Measurements from ENCODE around the gene DIPK1A. TPM values are rescaled to one million over a fixed set of nuclear protein-coding genes. Genes with fewer than 3 reads are reported as not detected.

Gene DIPK1A
- 11.1 and 12.4 TPM in 2 replicates for total RNA-seq (2014; rRNA removed; shearing (Covaris generic))
- 12.2 and 18.5 TPM in 2 replicates for polyA plus RNA-seq (2015; cell fraction: cytosol; rRNA removed)
- 3.5 and 3.8 TPM in 2 replicates for polyA plus RNA-seq (2015; cell fraction: nucleus; rRNA removed)

DNA sequence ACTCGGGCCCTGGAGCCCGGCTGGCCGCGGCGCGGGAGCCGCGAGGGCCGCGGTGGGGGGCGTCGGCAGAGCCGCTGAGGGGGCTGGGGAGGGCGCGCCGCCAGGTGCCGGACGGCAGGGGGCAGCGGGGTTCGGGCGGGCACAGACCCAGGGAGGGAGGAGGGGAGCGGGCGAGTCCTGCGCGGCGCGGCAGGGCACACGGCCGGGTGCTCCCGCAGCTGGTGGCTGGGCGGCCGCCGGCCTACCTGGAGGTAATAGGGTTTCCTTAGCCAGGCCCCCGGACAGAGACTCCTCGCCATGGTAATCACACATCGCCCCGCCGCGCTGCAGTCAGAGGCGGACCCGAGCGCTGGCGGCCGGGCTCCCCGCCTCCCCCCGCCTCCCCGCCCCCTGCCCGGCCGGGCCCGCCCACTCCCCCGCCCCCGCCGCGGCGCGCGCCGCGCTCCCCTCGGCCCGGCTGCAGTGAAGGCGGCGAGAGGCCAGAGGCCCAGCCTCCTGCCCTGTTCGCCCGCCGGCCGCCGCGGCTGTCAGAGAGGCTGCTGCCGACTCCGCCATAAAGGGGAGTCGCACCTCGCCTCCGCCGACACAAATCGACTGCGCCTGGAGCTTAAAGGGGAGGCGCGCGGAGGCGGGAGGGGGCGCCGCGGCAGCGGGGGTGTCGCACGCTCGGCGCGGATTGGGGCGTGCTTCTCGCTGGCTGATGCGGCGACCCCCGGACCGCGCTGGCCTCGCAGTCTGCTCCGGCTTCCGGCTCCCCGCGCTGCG is at the start of gene DIPK1A:
TSS of gene DIPK1A (minus strand) at position 332 of the 765 bp plus-strand sequence. CDS start at position 299, 33 bp downstream.
- in situ Hi-C loops (cut with HindIII; ENCODE audit: low pct_unique_long_range_greater_than_20kb, low sequenced_read_pairs), result no loop called here
- DNase-seq (ENCODE audit: low read depth, low spot score), result peak; percentile 62

DNA sequence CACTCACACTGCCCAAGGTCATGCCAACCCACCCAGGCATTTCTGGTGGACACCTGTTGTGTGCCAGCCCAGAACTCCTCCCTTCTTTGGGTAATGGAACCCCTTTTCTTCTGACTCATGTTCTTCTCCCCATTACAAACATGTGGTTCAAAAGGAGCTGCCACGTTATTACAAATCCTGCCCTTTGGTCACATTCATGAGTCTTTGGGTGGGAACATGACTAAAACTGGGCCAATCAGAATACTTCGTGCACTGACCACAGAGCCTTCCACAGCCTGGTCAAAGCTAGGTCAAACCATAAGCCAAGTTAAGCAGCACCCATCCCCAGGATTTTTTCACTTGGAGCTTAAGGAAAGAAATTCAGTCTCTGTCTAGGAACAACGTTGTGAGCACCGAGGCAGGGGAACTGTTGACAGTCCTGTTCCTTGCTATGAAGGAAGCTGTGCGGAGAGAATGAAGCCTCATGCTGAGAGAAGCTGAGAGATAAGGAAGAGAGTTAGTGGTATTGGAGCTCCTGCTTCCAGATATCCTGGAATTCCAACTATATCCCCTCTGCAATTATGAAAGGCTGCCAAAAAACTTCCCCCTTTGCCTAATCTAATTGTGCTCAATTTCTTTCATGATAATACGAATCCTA is 46.8 kb upstream of the DIPK1A start:
- DNase-seq (ENCODE audit: low read depth, low spot score), result no peak
- in situ Hi-C loops (cut with HindIII; ENCODE audit: low pct_unique_long_range_greater_than_20kb, low sequenced_read_pairs), result loop anchor here (10.0 kb wide), 1 partner anchor 57 kb away; no protein-coding TSS in a partner anchor

GRCh38 chr1:93005252-93005598 is 44.0 kb upstream of the DIPK1A start:
- no peak for DNase-seq (ENCODE audit: low read depth, low spot score)
- in situ Hi-C loops (cut with HindIII; ENCODE audit: low pct_unique_long_range_greater_than_20kb, low sequenced_read_pairs), result loop anchor here (10.0 kb wide), 1 partner anchor 60 kb away; no protein-coding TSS in a partner anchor

DNA sequence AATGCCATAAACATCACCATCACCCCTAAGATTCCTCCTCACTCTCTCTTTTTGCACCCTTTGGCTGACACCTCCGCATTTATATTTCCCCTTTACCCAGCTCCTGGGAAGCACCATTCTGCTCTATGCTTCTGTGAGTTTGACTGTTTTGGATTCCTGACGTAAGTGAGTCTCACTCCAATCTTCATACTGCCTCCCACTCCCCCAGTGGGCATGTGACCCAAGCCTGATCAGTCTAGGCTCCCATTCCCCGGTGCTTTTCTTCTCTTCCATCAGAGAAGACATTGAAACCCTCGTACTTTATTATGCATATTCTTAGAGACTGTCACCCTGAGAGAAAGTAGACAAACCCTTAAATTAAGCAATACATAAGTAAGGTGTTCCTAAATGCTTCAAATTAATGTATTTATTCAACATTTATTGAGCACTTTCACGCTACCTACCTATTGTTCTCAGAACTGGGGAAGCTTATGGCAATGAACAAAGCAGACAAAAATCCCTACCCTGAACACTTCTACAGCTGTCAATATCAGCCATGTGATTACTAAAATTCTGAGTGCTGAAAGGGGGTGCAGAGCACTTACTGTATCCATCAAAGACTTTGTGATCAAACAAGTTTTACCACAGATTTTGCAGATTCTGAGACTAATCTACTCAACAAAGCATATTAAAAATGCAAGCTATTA is 43.4 kb upstream of the DIPK1A start:
- DNase-seq (ENCODE audit: low read depth, low spot score), result no peak
- in situ Hi-C loops (cut with HindIII; ENCODE audit: low pct_unique_long_range_greater_than_20kb, low sequenced_read_pairs), result loop anchor here (10.0 kb wide), 1 partner anchor 60 kb away; no protein-coding TSS in a partner anchor

GRCh38 chr1:93003981-93004380 is 42.7 kb upstream of the DIPK1A start:
- in situ Hi-C loops (cut with HindIII; ENCODE audit: low pct_unique_long_range_greater_than_20kb, low sequenced_read_pairs), result loop anchor here (10.0 kb wide), 1 partner anchor 61 kb away; no protein-coding TSS in a partner anchor
- no peak for DNase-seq (ENCODE audit: low read depth, low spot score)

- DNase-seq (ENCODE audit: low read depth, low spot score), result no peak
These were observed 41.5 kb upstream of the DIPK1A start for GRCh38 chr1:93002781-93003180.

GRCh38 chr1:93001893-93002292 is 40.6 kb upstream of the DIPK1A start:
- peak; percentile 20 for DNase-seq (ENCODE audit: low read depth, low spot score)
- in situ Hi-C loops (cut with HindIII; ENCODE audit: low pct_unique_long_range_greater_than_20kb, low sequenced_read_pairs), result loop anchor here (10.0 kb wide), 1 partner anchor 63 kb away; no protein-coding TSS in a partner anchor

More at GRCh38 chr1:93002781-93003180, 41.5 kb upstream of the DIPK1A start:
- in situ Hi-C loops (cut with HindIII; ENCODE audit: low pct_unique_long_range_greater_than_20kb, low sequenced_read_pairs), result loop anchor here (10.0 kb wide), 1 partner anchor 62 kb away; no protein-coding TSS in a partner anchor

DNA sequence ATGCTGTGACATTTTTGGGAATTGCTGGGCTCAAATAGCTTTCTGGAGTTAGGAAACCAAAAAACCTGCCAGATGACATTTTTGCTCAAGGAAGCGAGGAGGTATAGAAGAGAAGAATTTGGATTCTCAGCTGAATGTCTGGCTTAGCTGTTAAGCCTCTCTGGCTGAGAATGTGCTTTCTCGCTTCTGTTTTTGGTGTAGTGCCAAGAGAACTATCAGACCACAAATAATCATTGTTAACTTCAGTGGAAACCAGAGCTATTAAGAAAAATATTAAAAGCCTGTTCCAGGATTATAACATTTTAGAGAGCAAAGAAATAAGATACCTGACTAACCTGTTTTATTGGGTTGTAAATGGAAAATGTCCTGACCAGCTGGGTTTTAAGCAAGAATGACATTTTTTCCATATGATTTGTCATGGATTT is 39.5 kb upstream of the DIPK1A start:
- in situ Hi-C loops (cut with HindIII; ENCODE audit: low pct_unique_long_range_greater_than_20kb, low sequenced_read_pairs), result loop anchor here (10.0 kb wide), 1 partner anchor 64 kb away; no protein-coding TSS in a partner anchor
- no peak for DNase-seq (ENCODE audit: low read depth, low spot score)

DNA sequence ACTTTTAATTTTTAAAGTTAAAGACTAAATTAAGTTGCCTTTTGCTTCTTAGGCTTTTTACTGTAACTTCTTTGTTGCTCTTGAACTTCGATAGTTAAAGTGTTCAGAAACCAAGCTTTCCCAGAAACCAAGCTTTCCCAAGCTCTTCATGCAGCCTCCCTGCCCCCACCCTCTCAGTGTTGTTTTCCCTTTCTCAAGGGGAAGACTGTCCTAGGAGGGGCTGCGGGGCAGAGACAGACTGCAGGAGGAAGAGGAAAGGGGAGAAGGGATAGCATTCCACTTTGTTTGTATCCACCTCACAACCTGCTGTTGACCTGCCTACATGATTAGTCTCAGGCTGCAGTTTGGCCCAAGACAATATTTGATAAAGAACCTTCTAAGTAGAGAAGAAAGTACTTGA is 39.0 kb upstream of the DIPK1A start:
- DNase-seq (ENCODE audit: low read depth, low spot score), result no peak
- in situ Hi-C loops (cut with HindIII; ENCODE audit: low pct_unique_long_range_greater_than_20kb, low sequenced_read_pairs), result loop anchor here (10.0 kb wide), 1 partner anchor 65 kb away; no protein-coding TSS in a partner anchor

- in situ Hi-C loops (cut with HindIII; ENCODE audit: low pct_unique_long_range_greater_than_20kb, low sequenced_read_pairs), result no loop called here
These were observed 37.6 kb upstream of the DIPK1A start for GRCh38 chr1:92998821-92999220.

DNA sequence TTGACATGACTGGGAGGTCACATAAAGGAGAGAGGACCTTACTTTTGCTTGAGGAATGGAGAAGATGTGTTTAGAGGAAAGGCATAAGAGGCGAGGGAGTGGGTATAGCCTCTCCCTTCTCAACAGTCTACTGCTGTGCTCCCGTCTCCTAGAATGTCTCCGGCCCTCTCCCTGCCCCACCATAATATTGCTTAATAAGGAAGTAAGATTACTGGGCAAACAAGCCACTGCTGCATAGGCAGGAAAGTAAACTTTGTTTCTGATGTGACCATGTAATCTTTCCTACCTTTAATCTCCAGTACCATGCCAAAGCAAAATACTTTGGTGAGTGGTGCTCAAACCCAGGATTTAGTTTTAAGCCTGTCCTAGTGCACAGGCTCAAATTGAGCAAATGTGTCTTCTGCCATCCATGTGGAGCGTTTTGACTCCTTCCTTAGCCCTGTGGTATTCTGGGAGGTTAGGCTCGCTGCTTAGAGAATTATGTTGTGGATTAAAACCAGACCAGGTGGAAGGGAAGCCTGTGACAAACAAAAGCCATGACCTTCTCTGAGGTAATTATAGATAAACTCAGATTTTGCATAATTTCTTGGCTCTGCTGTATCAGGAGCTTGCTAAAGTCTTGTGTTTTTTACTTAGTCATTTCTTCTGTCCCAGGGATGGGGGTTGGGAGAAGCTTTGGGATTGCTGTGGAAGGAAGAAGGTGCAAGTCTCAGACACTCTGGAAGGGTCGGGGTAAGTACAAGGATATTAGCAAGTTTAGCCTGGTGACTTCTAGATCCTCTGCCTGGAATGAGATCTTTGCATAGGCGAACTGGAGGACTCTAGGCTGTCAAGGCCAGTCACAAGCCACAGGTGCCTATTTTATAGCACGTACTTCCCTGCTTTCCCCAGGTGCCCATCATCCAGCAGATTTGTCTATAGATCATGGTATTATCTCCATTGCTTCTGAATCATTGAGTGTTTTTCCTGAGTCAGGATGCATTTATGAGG is 34.5 kb upstream of the DIPK1A start:
- DNase-seq (ENCODE audit: low read depth, low spot score), result no peak
- in situ Hi-C loops (cut with HindIII; ENCODE audit: low pct_unique_long_range_greater_than_20kb, low sequenced_read_pairs), result no loop called here

More at GRCh38 chr1:92998821-92999220, 37.6 kb upstream of the DIPK1A start:
- no peak for DNase-seq (ENCODE audit: low read depth, low spot score)

DNA sequence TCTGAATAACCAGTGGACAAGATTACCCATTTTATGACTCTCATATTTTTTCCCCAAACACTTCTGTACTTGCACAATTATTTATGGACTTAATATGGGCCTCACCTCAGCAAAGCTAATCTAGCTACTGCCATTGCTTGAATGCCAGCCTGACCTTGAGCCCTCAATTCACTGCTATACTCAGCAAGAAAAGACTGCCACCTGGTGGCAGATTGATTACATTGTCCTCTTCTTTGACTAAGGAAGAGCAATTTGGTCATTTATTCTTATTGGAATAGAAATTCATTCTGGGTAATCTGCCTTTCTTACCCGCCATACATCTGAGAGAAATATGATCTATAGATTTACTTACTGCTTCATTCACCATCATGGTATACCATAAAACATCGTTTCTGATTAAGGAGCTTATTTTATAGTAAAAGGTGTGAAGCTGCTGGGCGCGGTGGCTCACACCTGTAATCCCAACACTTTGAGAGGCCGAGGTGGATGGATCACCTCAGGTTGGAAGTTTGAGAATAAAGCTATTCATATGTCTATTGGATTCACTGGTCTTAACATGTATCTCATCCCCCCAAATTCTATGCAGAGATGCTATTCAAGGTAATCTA is 32.9 kb upstream of the DIPK1A start:
- in situ Hi-C loops (cut with HindIII; ENCODE audit: low pct_unique_long_range_greater_than_20kb, low sequenced_read_pairs), result no loop called here
- DNase-seq (ENCODE audit: low read depth, low spot score), result peak; percentile 88

DNA sequence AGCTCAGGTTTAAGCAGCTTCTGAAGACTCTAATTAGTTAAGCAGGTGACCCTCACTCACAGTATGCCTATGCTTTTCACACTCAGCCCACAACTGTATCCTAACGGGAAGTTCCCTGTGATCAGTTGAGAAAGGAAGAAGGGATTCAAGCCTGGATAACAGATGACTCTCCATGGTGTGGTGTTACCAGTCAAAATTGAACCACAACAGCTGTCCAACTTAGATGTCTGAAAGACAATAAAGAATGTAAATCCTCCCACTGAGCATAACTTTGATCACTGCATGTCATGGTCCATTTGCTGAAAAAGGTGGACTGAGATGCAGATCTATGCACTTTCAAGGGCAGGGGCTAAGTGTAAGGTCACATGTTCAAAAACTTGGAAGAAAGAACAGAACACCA is 32.3 kb upstream of the DIPK1A start:
- no peak for DNase-seq (ENCODE audit: low read depth, low spot score)
- in situ Hi-C loops (cut with HindIII; ENCODE audit: low pct_unique_long_range_greater_than_20kb, low sequenced_read_pairs), result no loop called here

DNA sequence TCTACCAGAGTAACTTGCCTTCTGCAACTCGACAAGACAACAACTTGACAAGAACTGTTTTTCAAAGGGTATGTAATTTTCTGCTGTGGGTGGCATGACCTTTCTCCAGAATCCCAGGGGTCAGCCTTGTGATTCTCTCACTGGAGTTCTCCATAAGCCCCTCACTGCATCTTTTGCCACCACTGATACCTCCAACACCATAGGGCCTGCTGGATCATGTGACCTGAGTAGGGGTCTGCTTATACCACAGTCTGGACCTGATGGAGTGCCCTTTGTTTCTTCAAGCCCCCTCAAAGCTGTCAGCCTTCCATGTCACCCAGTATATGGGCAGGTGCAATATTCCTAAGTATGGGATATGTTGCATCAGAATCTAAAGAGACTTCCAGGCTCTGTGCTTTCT is 31.6 kb upstream of the DIPK1A start:
- in situ Hi-C loops (cut with HindIII; ENCODE audit: low pct_unique_long_range_greater_than_20kb, low sequenced_read_pairs), result no loop called here
- DNase-seq (ENCODE audit: low read depth, low spot score), result no peak

- in situ Hi-C loops (cut with HindIII; ENCODE audit: low pct_unique_long_range_greater_than_20kb, low sequenced_read_pairs), result no loop called here
- DNase-seq (ENCODE audit: low read depth, low spot score), result peak; percentile 14
These were observed 30.8 kb upstream of the DIPK1A start for GRCh38 chr1:92992054-92992453.

DNA sequence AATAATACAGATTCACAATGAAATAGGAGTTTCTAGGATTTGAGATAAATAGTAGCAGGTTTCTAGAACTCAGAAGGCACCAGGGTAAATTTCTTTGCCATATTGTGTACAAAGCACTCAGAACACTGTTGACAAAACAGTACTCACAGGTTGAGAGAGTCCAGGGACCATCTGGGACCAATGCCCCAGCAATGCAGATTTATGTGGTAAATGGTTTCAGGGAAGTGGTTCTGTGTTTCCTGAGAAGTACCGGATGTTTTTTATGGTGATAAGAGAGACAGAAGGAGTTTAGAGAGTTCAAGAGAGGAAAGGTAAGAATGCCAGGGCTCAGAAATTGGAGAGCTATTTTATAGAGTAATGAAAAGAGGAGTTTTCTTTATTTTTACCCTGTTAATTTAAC is 29.6 kb upstream of the DIPK1A start:
- no peak for DNase-seq (ENCODE audit: low read depth, low spot score)
- in situ Hi-C loops (cut with HindIII; ENCODE audit: low pct_unique_long_range_greater_than_20kb, low sequenced_read_pairs), result no loop called here
